ENCODE data around the gene DHRS4L2.
A peak's percentile ranks its signal among the peaks of the same experiment; 100 is the strongest.
"Not testable (repeated sequence)": the region's sequence is repeated elsewhere in the genome, so short reads cannot be mapped to it uniquely, and the experiment has no call there.

DHRS4L2 gene

GRCh38 chr14:23974041-23974440, 14.7 kb upstream of the DHRS4L2 start:
- DNase-seq: not testable (repeated sequence)

GRCh38 chr14:23977208-23977607, 11.5 kb upstream of the DHRS4L2 start:
- not testable (repeated sequence) for DNase-seq

DNA sequence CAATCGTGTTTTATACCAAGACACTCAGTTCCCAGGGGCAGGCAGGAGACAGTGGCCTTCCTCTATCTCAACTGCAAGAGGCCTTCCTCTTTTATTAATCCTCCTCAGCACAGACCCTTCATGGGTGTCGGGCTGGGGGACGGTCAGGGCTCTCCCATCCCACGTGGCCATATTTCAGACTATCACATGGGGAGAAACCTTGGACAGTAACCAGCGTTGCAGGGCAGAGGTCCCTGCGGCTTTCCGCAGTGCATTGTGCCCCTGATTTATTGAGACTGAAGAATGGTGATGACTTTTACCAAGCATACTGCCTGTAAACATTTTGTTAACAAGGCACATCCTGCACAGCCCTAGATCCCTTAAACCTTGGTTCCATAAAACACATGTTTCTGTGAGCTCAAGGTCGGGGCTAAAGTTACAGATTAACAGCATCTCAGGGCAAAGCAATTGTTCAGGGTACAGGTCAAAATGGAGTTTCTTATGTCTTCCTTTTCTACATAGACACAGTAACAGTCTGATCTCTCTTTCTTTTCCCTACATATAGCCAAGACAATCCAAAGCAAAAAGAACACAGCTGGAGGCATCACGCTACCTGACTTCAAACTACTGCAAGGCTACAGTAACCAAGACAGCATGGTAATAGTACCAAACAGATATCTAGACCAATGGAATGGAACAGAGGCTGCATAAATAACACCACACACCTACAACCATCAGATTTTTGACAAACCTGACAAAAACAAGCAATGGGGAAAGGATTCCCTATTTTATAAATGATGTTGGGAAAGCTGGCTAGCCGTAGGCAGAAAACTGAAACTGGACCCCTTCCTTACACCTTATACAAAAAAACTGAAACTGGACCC, 6.5 kb upstream of the DHRS4L2 start:
- DNase-seq: not testable (repeated sequence)

GRCh38 chr14:23984891-23985602, 3.7 kb upstream of the DHRS4L2 start:
- DNase-seq: no peak

GRCh38 chr14:23988223-23988606, 514 bp upstream of the DHRS4L2 start:
- not testable (repeated sequence) for DNase-seq

DNA sequence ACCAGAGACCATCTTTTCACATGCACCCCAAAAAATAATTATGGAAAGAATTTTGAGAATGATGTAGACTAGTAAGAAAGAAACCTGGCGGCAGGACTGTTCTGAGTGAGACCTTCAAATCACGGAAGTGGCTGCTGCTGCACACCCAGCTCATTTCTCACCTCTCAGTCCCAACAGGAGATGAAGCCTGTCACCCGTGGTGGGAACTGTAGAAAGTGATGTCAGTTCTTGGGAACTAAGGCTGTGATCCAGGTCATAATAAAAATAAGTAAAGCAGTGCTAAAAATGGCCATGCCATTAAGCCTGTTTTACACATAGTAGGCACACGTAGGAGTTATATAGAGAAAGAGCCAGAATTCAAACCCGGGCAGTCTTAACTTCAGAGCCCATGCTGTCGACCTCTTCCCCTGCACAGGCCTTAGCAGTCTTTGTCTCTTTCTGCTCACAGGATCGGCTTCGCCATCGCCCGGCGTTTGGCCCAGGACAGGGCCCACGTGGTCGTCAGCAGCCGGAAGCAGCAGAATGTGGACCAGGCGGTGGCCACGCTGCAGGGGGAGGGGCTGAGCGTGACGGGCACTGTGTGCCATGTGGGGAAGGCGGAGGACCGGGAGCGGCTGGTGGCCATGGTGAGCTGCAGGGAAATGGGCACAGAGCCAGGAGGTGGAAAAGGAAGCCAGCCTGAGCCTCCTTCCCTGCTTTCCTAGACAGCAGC, 1.2 kb downstream of the DHRS4L2 start:
- peak; percentile 81 for DNase-seq

DNA sequence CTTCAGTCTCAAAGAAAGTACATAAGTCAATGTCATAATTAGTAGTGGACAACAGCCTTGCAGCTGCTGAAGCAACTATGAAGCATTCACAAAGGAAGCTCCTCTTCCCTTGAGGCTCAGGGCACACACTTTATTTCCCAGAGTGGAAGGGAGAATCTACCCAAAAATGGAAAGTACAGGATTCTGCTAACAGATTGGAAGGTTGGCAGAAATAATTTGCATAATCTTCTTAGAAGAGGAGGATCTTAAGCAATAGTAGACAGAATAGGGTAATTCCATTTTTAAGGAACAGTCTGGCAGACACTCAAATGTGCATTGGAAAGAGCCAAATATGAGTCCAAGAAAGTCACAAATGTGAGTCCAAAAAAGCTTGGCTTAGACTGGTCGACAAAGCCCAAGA, 2.2 kb downstream of the DHRS4L2 start:
- not testable (repeated sequence) for DNase-seq

DNA sequence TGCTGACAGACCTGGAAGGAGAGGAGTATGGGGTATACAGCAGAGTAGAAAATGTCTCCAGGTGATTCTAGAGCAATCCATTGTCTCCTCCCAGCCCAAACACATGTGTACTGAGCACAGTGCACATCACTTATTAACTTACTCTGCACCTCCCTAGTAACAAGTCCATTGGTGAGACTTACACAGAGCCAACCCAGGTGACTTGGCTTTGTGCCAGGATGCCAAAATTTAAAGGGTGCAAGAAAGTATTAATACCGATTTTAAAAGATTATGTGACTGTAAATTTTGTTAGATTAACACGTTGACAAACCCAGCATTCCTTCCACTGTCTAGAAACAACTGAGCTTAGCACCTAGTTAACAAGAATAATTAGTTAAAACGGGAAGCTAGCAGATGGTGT, 4.3 kb downstream of the DHRS4L2 start:
- DNase-seq: not testable (repeated sequence)

DNA sequence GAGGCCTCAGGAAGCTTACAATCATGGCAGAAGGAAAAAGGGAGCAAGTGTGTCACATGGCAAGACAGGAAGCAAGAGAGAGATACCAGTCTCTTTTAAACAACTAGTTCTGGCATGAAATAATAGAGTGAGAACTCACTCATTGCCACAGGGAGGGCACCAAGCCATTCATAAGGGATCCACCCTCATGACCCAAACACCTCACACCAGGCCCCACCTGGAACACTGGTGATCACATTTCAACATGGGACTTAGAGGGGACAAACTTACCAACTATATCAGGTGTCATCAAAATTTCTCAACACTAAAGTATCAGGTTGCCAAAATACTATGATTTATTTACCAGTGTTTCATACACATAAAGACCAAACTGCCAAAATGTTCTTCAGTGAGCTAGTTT, 7.3 kb downstream of the DHRS4L2 start:
- DNase-seq: not testable (repeated sequence)

DNA sequence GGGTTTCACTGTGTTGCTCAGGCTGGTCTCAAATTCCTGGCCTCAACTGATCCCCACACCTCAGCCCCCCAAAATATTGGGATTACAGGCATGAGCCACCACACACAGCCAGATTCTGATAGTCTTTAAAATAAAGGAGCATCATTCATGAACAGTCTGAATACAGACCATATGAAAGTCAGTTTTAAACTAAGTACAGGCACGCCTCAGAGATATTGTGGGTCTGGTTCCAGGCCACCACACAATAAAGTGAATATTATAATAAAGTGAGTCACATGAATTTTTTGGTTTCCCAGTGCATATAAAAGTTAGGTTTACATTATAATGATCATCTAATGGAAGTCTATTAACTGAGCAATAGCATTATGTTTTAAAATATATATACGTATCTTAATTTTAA, 8.1 kb downstream of the DHRS4L2 start:
- not testable (repeated sequence) for DNase-seq

DNA sequence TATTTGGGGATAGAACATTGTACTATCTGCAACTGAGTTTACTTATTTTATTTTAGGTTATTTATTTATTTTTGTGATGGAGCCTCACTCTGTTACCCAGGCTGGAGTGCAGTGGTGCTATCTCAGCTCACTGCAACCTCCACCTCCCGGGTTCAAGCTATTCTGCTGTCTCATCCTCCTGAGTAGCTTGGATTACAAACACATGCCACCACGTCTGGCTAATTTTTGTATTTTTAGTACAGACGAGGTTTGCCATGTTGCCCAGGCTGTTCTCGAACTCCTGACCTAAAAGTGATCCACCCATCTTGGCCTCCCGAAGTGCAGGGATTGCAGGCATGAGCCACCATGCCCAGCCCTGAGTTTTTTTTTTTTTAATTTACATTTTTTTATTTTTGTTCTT, 10.9 kb downstream of the DHRS4L2 start:
- not testable (repeated sequence) for DNase-seq

DNA sequence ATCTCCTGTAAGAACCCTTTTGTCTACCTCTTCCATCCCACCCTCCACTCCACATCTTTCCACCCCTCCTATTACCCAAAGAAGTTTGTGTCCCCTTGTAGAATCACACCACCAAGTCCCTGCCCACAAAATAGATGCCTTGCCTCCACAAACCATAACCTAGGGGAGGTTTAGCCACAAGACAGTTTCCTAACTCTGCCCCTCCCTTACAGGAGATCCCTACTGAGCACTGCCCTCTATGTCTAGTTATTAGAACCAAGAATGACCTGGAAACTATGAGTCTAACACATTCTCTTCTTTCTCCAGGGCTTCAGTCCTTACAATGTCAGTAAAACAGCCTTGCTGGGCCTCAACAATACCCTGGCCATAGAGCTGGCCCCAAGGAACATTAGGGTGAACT, 12.3 kb downstream of the DHRS4L2 start:
- DNase-seq: not testable (repeated sequence)

DNA sequence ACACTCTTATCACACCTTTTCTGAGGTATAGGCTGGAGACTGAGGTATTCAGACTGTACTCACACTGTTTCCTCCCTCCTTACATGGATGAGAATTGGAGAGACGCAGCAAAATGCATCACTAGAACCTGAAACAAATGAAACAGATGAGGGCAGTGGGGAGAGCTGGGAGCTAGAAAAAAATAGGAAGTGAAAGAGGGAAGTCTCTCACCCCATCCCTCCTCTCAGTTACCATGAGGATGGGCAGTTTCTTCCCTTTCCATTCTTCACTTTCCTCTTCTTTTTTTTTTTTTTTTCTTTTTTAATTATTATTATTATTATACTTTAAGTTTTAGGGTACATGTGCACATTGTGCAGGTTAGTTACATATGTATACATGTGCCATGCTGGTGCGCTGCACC, 12.9 kb downstream of the DHRS4L2 start:
- not testable (repeated sequence) for DNase-seq

DNA sequence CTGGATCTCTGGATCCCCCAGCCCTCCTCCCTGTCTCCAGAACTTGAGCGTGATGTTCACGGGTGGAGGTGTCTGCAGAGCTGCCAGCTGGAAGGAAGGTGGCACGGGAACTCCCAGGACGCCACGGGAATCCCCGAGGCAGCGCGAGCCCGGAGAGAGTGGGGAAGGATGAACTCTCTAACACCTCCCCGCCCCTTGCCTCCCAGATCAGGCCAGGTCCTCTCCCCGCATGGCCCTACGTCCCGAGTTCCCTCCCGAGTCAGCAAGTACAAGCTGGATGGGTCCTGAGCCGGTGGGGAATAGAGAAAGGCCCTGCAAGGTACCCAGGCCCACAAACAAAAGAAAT, 17.7 kb downstream of the DHRS4L2 start:
- DNase-seq: not testable (repeated sequence)

GRCh38 chr14:24006817-24007652, 18.3 kb downstream of the DHRS4L2 start:
- peak; percentile 74 for DNase-seq

DNA sequence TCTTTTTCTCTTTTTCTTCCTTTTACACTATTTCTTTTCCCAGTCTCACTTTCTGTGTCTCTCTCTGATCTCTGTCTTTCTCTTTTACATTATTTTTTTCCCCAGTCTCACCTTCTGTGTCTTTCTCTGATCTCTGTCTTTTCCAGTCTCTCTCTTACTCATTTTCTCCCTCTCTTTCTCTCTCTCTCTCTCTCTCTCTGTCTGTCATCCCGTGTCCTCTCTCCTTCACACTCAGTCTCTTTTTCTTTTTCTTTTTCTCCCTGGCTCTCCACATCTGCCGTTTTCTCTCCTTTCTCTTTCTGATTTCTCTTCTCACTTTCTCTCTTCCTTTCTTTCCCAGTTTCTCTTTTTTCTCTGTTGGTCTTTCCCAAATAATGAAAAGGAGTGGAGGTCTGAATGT, 22.3 kb downstream of the DHRS4L2 start:
- DNase-seq: no peak

DNA sequence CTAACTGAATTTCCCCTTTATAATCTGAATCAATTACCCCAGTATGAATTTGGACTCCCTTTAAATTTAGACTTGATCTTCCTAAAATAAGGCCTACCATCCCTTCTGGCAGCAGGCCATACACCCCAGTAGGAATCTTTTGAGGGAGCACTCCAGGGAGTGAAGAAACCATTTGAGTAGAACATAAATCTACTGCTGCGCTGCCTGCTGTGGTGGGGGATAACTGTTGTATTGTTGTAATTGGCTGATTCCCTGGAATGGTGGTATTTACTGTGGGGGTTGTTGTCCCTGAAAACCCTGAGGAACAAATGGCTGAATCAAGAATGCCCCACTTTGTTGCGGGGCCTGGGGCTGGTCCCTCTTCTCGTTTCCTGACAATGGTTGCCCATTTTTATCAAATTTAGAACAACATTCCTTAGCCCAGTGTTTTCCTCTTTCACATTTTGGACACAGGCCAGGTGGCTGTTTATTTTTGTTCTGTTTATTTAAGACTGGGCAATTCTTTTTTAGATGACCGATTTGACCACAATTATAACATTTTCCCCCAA, 24.1 kb downstream of the DHRS4L2 start:
- DNase-seq: not testable (repeated sequence)

- DNase-seq: peak; percentile 78
Measured at GRCh38 chr14:24013654-24014514, 25.2 kb downstream of the DHRS4L2 start.

- not testable (repeated sequence) for DNase-seq
Measured at GRCh38 chr14:24015745-24016144, 27.0 kb downstream of the DHRS4L2 start.

DNA sequence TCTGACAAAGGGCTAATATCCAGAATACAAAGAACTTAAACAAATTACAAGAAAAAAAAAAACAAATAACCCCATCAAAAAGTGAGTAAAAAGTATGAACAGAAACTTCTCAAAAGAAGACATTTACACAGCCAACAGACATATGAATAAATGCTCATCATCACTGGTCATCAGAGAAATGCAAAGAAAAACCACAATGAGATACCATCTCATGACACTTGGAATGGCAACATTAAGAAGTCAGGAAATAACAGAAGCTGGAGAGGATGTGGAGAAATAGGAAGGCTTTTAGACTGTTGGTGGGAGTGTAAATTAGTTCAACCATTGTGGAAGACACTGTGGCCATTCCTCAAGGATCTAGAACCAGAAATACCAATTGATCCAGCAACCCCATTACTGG, 30.2 kb downstream of the DHRS4L2 start:
- not testable (repeated sequence) for DNase-seq

DNA sequence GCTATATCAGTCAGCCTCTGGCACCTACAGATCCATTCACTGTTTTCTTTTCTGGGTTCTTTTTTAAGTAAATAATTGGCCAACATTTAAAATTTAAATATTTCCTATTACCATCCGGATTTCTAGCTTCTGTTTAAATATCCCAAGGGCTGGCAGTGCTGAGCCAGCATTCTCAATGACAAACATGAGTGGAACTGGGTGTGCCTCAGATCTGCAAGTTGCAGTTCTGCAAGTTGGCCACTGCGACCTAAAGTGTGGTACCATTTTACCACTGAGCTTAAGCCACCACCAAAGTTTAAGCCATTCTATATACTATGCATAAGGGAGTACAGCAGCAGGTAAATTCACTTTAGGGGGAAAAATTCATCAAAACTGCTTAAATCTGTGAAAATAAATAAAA, 31.2 kb downstream of the DHRS4L2 start:
- DNase-seq: not testable (repeated sequence)

All from activated CD4-positive, alpha-beta T cell treated with anti-CD3 and anti-CD28 coated beads, Interleukin-10, Interleukin-2, amounts not matched to agents 100 ng/mL and 50 ng/mL, durations not matched to agents 16 hours and 8 hours (primary cell).